Type B pancreatic cell (in vitro differentiated cells): ENCODE results near the gene VASH1. TPM values are rescaled to one million over a fixed set of nuclear protein-coding genes. Genes with fewer than 3 reads are reported as not detected.
"Not testable (repeated sequence)": the region's sequence is repeated elsewhere in the genome, so short reads cannot be mapped to it uniquely, and the experiment has no call there.

Source experiments
- DNase-seq: peaks from one replicate; pipeline ENCODE4 v3.0.0; 2021; ENCODE audit warnings: mixed read lengths; ENCODE audit not compliant: unreplicated experiment; ENCODE audit errors: extremely low spot score
- H3K27ac Mint-ChIP-seq: 2 replicates; pipeline ENCODE4 v1.8.0; 2021; ENCODE audit warnings: mild to moderate bottlenecking, mixed read lengths
- H3K27me3 Mint-ChIP-seq: 2 replicates; pipeline ENCODE4 v1.8.0; 2021; ENCODE audit warnings: mixed read lengths
- H3K36me3 Mint-ChIP-seq: 2 replicates; pipeline ENCODE4 v1.8.0; 2021; ENCODE audit warnings: mixed read lengths
- H3K4me1 Mint-ChIP-seq: one replicate; pipeline ENCODE4 v1.8.0; 2021; ENCODE audit warnings: mixed read lengths; ENCODE audit not compliant: unreplicated experiment
- H3K4me3 Mint-ChIP-seq: 2 replicates; pipeline ENCODE4 v1.8.0; 2021; ENCODE audit warnings: mild to moderate bottlenecking, mixed read lengths
- H3K9me3 Mint-ChIP-seq: 2 replicates; pipeline ENCODE4 v1.8.0; 2021; ENCODE audit warnings: mixed read lengths
- total RNA-seq: library from RNA; stranded (reverse); gene quantifications from 2 replicates; pipeline ENCODE4 v1.2.1, GENCODE V29; 2021; ENCODE audit warnings: low replicate concordance
- TF ChIP-seq, protein P1 (sequence below): fragments of 200-600 bp; sonication (generic); conservative IDR thresholded peaks from 2 replicates; pipeline ENCODE4 v1.5.0; 2021; ENCODE audit warnings: antibody characterized with exemption, mild to moderate bottlenecking

The VASH1 gene
- total RNA-seq, 1 donor from 2014 or later: 28.8 TPM

DNA sequence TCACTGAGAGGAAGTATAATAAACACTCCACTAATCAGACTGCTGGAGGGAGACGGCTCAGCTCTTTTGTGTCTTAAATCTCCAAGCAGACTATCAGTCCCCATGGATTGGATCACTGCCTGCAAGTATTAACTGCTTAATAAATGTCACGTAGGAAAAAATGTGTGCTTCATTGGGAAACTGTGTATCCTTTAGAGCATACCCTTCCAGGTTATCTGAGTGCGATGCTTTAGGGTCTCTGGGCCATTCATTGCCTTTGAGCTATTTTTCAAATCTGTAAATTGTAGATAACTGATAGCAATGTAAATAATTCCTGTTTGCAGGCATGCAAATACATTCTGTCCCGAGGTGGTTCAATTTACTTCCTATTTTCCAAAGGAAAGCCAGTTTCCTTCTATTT is 45.0 kb upstream of the VASH1 start:
- DNase-seq: no peak
- Mint-ChIP-seq H3K9me3 (no peaks in the 10 kb centered on the region), H3K27ac (no peak overlapping the region), H3K4me3 (no peak overlapping the region), H3K36me3 (no peaks in the 10 kb centered on the region), H3K4me1 (peaks cover 26% of the 10 kb centered on the region), H3K27me3 (peaks cover 6% of the 10 kb centered on the region)
- TF ChIP-seq, protein P1, sequence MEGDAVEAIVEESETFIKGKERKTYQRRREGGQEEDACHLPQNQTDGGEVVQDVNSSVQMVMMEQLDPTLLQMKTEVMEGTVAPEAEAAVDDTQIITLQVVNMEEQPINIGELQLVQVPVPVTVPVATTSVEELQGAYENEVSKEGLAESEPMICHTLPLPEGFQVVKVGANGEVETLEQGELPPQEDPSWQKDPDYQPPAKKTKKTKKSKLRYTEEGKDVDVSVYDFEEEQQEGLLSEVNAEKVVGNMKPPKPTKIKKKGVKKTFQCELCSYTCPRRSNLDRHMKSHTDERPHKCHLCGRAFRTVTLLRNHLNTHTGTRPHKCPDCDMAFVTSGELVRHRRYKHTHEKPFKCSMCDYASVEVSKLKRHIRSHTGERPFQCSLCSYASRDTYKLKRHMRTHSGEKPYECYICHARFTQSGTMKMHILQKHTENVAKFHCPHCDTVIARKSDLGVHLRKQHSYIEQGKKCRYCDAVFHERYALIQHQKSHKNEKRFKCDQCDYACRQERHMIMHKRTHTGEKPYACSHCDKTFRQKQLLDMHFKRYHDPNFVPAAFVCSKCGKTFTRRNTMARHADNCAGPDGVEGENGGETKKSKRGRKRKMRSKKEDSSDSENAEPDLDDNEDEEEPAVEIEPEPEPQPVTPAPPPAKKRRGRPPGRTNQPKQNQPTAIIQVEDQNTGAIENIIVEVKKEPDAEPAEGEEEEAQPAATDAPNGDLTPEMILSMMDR: no peak

DNA sequence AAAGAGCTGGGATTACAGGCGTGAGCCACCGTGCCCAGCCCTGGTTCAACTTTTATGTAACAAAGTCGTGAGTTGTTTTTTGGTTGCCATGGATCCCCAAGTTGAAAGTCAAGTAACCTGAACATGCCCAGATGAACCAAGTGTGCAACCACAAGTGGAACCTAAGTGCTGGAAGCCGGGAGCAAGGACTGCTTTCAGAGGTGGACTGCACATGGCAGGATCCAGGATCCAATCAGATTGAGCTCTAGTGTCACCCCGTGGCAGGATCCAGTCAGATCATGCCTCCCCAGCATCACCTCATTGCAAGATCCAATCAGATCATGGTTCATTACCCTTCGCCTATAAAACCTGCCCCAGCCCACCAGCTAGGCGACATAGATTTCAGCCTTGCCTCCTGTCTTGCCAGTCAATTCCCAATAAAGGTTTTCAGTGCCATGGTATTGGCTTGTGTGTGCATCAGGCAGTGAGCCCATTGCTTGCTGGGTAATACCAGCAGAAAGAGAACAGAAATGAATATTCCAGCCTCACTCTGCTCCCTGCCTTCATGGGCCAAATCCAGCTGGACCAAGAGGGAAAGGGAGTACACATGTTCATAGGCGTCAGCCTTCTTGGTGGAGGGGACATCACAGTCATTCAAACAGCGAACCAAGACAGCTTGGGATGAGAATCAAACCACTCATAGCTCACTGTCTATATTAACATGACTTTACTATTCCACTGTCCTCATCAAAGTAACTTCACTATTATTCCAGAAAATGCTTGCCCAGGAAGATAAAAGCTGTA is 43.6 kb upstream of the VASH1 start:
- Mint-ChIP-seq H3K27ac (no peak overlapping the region), H3K9me3 (no peaks in the 10 kb centered on the region), H3K36me3 (no peaks in the 10 kb centered on the region), H3K4me3 (no peak overlapping the region), H3K27me3 (peaks cover 6% of the 10 kb centered on the region), H3K4me1 (peaks cover 26% of the 10 kb centered on the region)
- TF ChIP-seq, protein P1: no peak
- peak; percentile 43 for DNase-seq

DNA sequence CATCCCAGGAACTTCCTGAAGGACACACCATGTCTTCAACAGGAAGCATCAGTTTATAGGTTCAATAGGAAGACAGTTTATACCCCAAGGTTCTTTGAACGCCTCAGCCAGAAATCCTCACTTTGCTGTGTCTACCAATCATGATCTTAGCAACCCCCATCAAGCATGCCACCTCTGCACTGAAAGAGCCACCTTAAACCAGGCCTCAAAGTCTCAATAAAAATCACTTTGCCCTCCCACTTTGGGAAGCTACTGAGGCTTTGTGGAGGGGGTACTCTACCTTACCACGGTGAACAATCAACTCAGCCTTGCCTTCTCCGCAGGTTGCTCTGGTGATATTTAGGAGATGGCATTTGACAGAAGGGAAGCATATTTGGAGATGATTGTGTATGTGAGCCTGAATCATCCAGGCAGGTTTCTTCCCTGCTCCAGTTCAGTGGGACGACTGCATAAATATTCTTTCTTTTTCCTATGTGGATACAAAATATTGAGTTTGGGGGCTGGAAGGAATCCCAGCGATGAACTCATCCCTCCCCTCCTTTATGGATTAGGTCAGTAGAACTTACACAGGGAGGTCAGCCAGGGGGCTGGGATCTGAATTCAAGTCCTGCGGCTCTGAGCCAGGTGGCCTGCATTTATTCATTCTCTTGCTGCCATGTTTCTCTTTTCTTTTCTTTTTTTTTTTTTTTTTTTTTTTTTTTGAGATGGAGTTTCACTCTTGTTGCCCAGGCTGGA is 42.8 kb upstream of the VASH1 start:
- Mint-ChIP-seq H3K36me3 (no peaks in the 10 kb centered on the region), H3K27me3 (peaks cover 7% of the 10 kb centered on the region), H3K4me1 (peaks cover 25% of the 10 kb centered on the region), H3K27ac (no peak overlapping the region), H3K9me3 (no peaks in the 10 kb centered on the region), H3K4me3 (no peak overlapping the region)
- TF ChIP-seq, protein P1: no peak
- peak; percentile 16 for DNase-seq

DNA sequence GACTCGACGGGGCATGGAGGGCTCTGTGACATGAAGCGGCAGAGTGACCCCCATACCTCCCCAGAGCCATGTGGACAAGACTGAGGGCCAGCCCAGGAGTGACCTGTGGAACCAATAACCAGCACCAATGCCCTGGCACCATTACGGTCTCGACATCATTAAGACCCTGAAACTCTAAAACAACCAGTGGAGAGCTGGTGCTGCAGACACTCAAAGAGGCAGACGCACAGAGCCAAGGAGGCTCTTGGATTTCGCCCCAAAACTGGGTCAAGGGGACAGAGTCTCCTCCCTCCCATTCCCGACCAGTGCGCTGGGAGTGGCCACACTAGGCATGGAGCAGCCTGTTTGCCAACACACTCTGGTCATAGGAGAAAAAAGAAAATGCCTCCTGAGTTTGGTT is 41.6 kb upstream of the VASH1 start:
- TF ChIP-seq, protein P1: no peak
- Mint-ChIP-seq H3K9me3 (no peaks in the 10 kb centered on the region), H3K36me3 (no peaks in the 10 kb centered on the region), H3K4me1 (peaks cover 20% of the 10 kb centered on the region), H3K27me3 (peaks cover 6% of the 10 kb centered on the region), H3K4me3 (no peak overlapping the region), H3K27ac (no peak overlapping the region)
- peak; percentile 61 for DNase-seq

DNA sequence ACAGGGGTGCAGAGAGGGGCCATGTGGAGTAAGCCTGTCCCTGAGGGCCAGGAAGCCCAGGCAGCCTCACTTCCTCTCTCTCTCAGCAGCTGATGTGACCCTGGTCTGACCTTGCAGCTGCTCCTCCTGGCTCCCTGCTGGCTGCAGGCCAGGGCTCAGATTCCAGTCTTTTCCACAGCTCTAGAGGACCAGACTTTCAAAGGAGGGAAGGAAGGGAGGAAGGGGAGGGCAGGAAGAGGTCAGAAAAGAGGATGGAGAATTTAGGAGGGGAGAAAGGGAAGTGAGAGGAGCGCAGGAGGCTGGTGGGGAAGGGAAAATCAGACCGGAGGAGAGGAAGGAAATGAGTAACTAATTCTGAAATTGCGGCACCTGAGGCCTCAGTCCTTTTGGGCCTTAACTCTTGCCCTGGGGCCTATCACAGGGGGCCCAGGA is 40.9 kb upstream of the VASH1 start:
- no peak overlapping the region for H3K4me3 Mint-ChIP-seq
- no peak overlapping the region for H3K27ac Mint-ChIP-seq
- H3K9me3 Mint-ChIP-seq: no peaks in the 10 kb centered on the region
- peaks cover 8% of the 10 kb centered on the region for H3K27me3 Mint-ChIP-seq
- TF ChIP-seq, protein P1: no peak
- H3K36me3 Mint-ChIP-seq: no peaks in the 10 kb centered on the region
- DNase-seq: peak; percentile 70
- H3K4me1 Mint-ChIP-seq: peaks cover 19% of the 10 kb centered on the region

DNA sequence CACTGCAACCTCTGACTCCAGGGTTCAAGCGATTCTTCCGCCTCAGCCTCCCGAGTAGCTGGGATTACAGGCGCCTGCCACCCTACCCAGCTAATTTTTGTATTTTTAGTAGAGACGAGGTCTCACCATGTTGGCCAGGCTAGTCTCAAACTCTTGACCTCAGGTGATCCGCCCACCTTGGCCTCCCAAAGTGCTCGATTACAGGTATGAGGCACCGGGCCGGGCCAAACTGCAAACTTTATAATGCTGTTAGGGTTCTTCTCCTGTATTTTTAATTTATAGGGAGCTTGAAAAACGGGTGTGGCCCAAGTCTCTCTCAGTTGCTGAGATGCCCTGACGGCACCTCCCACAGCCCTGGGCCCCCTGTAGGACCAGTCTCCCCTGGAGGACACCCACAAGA is 39.8 kb upstream of the VASH1 start:
- not testable (repeated sequence) for H3K9me3 Mint-ChIP-seq, H3K27me3 Mint-ChIP-seq, H3K27ac Mint-ChIP-seq, H3K4me1 Mint-ChIP-seq, H3K4me3 Mint-ChIP-seq, H3K36me3 Mint-ChIP-seq
- peak; percentile 50 for DNase-seq
